22Rv1 (cell line): Measurements from ENCODE around the gene STAP2.

Source experiments
- CTCF ChIP-seq: fragments of 450-650 bp; IDR thresholded peaks from 2 replicates; pipeline ENCODE4 v1.5.1; 2017; ENCODE audit warnings: mild to moderate bottlenecking
- ZFX ChIP-seq: fragments of 450-650 bp; IDR thresholded peaks from 2 replicates; pipeline ENCODE4 v1.6.1; 2017; ENCODE audit warnings: antibody characterized with exemption, borderline replicate concordance

- TF ChIP-seq CTCF (no peak), ZFX (no peak)
Measured at GRCh38 chr19:4278010-4278409, 60.6 kb downstream of the STAP2 start.
